K562 (cell line): ENCODE results near the gene FITM1. TPM values are rescaled to one million over a fixed set of nuclear protein-coding genes. Genes with fewer than 3 reads are reported as not detected.

ENCODE experiments used
- CAMTA2 ChIP-seq: fragments of 250-450 bp; sonication (Bioruptor Pico); conservative IDR thresholded peaks from 2 replicates; pipeline ENCODE4 v1.5.1; 2022
- EP300 ChIP-seq: IDR thresholded peaks from 2 replicates; pipeline ENCODE4 v1.6.1; 2012; ENCODE audit warnings: low read length, improper control_type of control experiment
- FOXM1 ChIP-seq, 2 experiments: fragments of 450-650 bp in 1 of 2; sonication (generic) in 1 of 2; formaldehyde crosslinking in 1 of 2; IDR thresholded peaks; 2 replicates each; pipeline versions ENCODE4 v1.6.1 to v1.9.0; 2017 to 2022; ENCODE audit warnings: low read depth in 2 of 2, mild to moderate bottlenecking in 2 of 2, missing genetic modification reagents in 1 of 2, moderate library complexity in 1 of 2
- GABPA ChIP-seq: fragments of 200-800 bp; sonication (Bioruptor generic); conservative IDR thresholded peaks from 2 replicates; pipeline ENCODE4 v1.6.1; 2016; ENCODE audit warnings: low read depth, missing genetic modification characterization, missing compliant biosample characterization
- KDM2B ChIP-seq: fragments of 250-450 bp; sonication (Bioruptor Pico); IDR thresholded peaks from 2 replicates; pipeline ENCODE4 v1.8.0; 2021; ENCODE audit warnings: mild to moderate bottlenecking, moderate library complexity
- KLF1 ChIP-seq: fragments of 450-650 bp; IDR thresholded peaks from 2 replicates; pipeline ENCODE4 v1.6.1; 2016; ENCODE audit warnings: missing genetic modification characterization, missing compliant biosample characterization
- PPARD ChIP-seq: fragments of 250-450 bp; sonication (Bioruptor Pico); IDR thresholded peaks from 2 replicates; pipeline ENCODE4 v1.8.0; 2022; ENCODE audit warnings: inconsistent platforms, mild to moderate bottlenecking, moderate library complexity
- PTBP1 ChIP-seq: fragments of 200-400 bp; formaldehyde crosslinking; IDR thresholded peaks from 2 replicates; pipeline ENCODE4 v1.6.1; 2017; ENCODE audit warnings: low read depth, low read length
- SP1 ChIP-seq: sonication (generic); formaldehyde crosslinking; IDR thresholded peaks from 2 replicates; pipeline ENCODE4 v1.8.1; 2022; ENCODE audit warnings: mild to moderate bottlenecking, missing genetic modification reagents
- WHSC1 ChIP-seq: IDR thresholded peaks from one replicate; pipeline ENCODE4 v1.6.1; 2012; ENCODE audit warnings: low read length, control low read depth, inconsistent platforms
- ZBTB7A ChIP-seq: IDR thresholded peaks from 2 replicates; pipeline ENCODE4 v1.6.1; 2011; ENCODE audit warnings: low read depth, mild to moderate bottlenecking, low read length, moderate library complexity, borderline replicate concordance; ENCODE audit not compliant: control insufficient read depth
- ZC3H4 ChIP-seq: sonication (generic); formaldehyde crosslinking; IDR thresholded peaks from 2 replicates; pipeline ENCODE4 v1.9.0; 2021; ENCODE audit warnings: missing genetic modification reagents, borderline replicate concordance
- ZNF57 ChIP-seq: fragments of 450-650 bp; formaldehyde crosslinking; IDR thresholded peaks from 2 replicates; pipeline ENCODE4 v1.4.0; 2020; ENCODE audit warnings: mild to moderate bottlenecking, moderate library complexity
- ZNF668 ChIP-seq: fragments of 250-450 bp; sonication (Bioruptor Pico); IDR thresholded peaks from 2 replicates; pipeline ENCODE4 v1.8.0; 2022; ENCODE audit warnings: mild to moderate bottlenecking, inconsistent platforms
- polyA plus RNA-seq, 8 experiments: library from polyadenylated mRNA; depleted of rRNA in 4 of 8; stranded (reverse) in 5 of 8; unstranded in 3 of 8; fragments of >200 nt; fragmentation: Nextera tagmentation in 2 of 8; fragmentation: Illumina TruSeq in 1 of 8; extraction: Ambion mirVana in 2 of 8; extraction: Trizol in 1 of 8; gene quantifications; 2 replicates each; pipeline versions ENCODE4 v1.2.1 to v1.2.3, GENCODE V29; 2011 to 2014; ENCODE audit warnings: inconsistent platforms in 1 of 8, missing spikeins in 1 of 8
- total RNA-seq, 7 experiments: library from RNA; depleted of rRNA in 6 of 7; stranded (reverse); fragments of >200 nt in 6 of 7; fragmentation: Illumina TruSeq in 2 of 7; extraction: Trizol in 2 of 7; gene quantifications; 2 replicates each; pipeline versions ENCODE4 v1.2.1 to v1.2.3, GENCODE V29; 2011 to 2021; ENCODE audit warnings: low replicate concordance in 1 of 7
- TF ChIP-seq, protein P1 (sequence below): sonication (generic); formaldehyde crosslinking; IDR thresholded peaks from 2 replicates; pipeline ENCODE4 v1.8.0; 2022; ENCODE audit warnings: mild to moderate bottlenecking, missing genetic modification reagents
- TF ChIP-seq, protein P2 (sequence below): fragments of 450-650 bp; conservative IDR thresholded peaks from 2 replicates; pipeline ENCODE4 v1.6.1; 2016; ENCODE audit warnings: missing genetic modification characterization, low read depth, mild to moderate bottlenecking, control low read depth, missing compliant biosample characterization
- TF ChIP-seq, protein P3 (sequence below): conservative IDR thresholded peaks from 2 replicates; pipeline ENCODE4 v1.6.1; 2011; ENCODE audit warnings: low read depth, mild to moderate bottlenecking, low read length; ENCODE audit not compliant: control insufficient read depth

FITM1 gene
- total and polyA plus RNA-seq, 9 of the 15 experiments (the other 6 are each of a cell fraction or from before 2014, with no cell fraction given), result 0.09 to 0.20 TPM; not detected in 7

DNA sequence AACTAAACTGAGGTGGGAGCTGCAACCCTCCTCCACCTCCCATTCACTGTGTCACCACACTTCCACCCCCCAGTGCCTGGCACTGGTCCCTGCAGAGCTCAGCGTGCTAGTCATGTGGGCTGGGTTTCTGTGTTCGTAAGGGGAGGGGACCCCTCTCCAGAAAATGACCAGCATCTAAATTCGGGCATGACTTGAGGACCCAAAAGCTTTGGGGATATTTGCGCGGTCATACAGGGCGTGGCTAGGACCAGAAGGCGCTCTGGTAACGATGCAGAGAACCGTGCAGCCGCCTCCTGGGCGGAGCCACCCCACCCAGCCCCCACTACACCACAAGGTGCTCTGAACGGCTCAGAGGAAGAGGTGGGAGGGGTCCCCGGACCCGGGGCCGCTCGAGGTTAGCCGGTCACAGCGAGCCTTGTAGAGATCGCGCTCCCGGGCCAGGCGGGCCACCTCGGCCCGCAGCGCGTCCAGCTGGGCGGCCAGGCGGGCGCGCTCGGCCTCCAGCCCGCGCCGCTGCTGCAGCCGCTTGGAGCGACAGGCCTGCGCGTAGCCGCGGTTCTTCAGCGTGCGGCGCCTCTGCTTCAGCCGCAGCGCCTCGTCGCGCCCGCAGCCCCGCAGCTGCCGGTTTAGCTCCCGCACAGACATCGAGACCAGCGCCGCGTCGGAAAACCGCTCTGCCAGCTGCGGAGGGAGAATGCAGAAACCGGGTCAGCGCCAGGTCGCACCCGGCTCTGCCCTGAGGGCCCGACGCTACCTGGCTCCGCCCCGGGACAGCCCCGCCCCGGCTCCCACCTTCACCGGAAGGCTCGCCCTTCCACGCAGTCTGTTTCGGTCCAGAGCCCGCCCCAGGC is 49.3 kb upstream of the FITM1 start (continued):
- TF ChIP-seq FOXM1 (IDR thresholded peaks at IDR 0.05; ENCODE audit: low read depth), result no peak
- TF ChIP-seq FOXM1 (CRISPR knock-in tag; IDR thresholded peaks at IDR 0.05; ENCODE audit: low read depth), result no peak
- TF ChIP-seq, protein P1, sequence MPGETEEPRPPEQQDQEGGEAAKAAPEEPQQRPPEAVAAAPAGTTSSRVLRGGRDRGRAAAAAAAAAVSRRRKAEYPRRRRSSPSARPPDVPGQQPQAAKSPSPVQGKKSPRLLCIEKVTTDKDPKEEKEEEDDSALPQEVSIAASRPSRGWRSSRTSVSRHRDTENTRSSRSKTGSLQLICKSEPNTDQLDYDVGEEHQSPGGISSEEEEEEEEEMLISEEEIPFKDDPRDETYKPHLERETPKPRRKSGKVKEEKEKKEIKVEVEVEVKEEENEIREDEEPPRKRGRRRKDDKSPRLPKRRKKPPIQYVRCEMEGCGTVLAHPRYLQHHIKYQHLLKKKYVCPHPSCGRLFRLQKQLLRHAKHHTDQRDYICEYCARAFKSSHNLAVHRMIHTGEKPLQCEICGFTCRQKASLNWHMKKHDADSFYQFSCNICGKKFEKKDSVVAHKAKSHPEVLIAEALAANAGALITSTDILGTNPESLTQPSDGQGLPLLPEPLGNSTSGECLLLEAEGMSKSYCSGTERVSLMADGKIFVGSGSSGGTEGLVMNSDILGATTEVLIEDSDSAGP (CRISPR knock-in tag), result no peak
- TF ChIP-seq GABPA, result 0 out of 2 replicates have a peak, but pooled peaks have one; percentile 35
- no peak for TF ChIP-seq CAMTA2
- no peak for TF ChIP-seq PPARD (CRISPR knock-in tag)
- no peak for TF ChIP-seq ZNF57
- TF ChIP-seq SP1 (CRISPR knock-in tag), result peak; percentile 9; the same call in 1 of the 2 replicates
- TF ChIP-seq KDM2B (CRISPR knock-in tag), result 0 out of 2 replicates have a peak, but pooled peaks have one; percentile 13
- TF ChIP-seq KLF1 (tag), result no peak
- no peak for TF ChIP-seq PTBP1
- TF ChIP-seq, protein P2, sequence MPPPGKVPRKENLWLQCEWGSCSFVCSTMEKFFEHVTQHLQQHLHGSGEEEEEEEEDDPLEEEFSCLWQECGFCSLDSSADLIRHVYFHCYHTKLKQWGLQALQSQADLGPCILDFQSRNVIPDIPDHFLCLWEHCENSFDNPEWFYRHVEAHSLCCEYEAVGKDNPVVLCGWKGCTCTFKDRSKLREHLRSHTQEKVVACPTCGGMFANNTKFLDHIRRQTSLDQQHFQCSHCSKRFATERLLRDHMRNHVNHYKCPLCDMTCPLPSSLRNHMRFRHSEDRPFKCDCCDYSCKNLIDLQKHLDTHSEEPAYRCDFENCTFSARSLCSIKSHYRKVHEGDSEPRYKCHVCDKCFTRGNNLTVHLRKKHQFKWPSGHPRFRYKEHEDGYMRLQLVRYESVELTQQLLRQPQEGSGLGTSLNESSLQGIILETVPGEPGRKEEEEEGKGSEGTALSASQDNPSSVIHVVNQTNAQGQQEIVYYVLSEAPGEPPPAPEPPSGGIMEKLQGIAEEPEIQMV (tag), result no peak
- peak; percentile 37; the same call in 1 of the 2 replicates for TF ChIP-seq ZBTB7A
- no peak for TF ChIP-seq EP300
- no peak for TF ChIP-seq ZNF668 (CRISPR knock-in tag)
- TF ChIP-seq ZC3H4, result no peak
- TF ChIP-seq, protein P3, sequence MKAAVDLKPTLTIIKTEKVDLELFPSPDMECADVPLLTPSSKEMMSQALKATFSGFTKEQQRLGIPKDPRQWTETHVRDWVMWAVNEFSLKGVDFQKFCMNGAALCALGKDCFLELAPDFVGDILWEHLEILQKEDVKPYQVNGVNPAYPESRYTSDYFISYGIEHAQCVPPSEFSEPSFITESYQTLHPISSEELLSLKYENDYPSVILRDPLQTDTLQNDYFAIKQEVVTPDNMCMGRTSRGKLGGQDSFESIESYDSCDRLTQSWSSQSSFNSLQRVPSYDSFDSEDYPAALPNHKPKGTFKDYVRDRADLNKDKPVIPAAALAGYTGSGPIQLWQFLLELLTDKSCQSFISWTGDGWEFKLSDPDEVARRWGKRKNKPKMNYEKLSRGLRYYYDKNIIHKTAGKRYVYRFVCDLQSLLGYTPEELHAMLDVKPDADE, result no peak
- TF ChIP-seq WHSC1, result no peak
